GM19193 (cell line): ENCODE measurements around the gene TBC1D3I.
A peak's percentile ranks its signal among the peaks of the same experiment; 100 is the strongest.
"Not testable (repeated sequence)": the region's sequence is repeated elsewhere in the genome, so short reads cannot be mapped to it uniquely, and the experiment has no call there.

Experiments used
- POLR2A ChIP-seq: IDR thresholded peaks from 4 replicates; pipeline ENCODE4 v1.6.1; 2011; ENCODE audit not compliant: insufficient read depth, insufficient read length; ENCODE audit errors: extremely low read depth

TBC1D3I gene

GRCh38 chr17:36264470-36264869 is at the start of gene TBC1D3I:
Gene TBC1D3I (minus strand): TSS chr17:36264570. CDS start chr17:36262985, 1,585 bp downstream.
- TF ChIP-seq POLR2A: not testable (repeated sequence)

GRCh38 chr17:36214918-36215317 is 49.5 kb downstream of the TBC1D3I start:
- no peak for TF ChIP-seq POLR2A

GRCh38 chr17:36213695-36214094 is 50.7 kb downstream of the TBC1D3I start:
- TF ChIP-seq POLR2A: peak; percentile 25

GRCh38 chr17:36212966-36213365 is 51.4 kb downstream of the TBC1D3I start:
- TF ChIP-seq POLR2A: no peak

GRCh38 chr17:36212272-36212605 is 52.1 kb downstream of the TBC1D3I start:
- TF ChIP-seq POLR2A: no peak

- peak; percentile 40 for TF ChIP-seq POLR2A
Measured at GRCh38 chr17:36210439-36211211, 53.7 kb downstream of the TBC1D3I start, which contains the start of gene CCL4L2. Gene CCL4L2 (plus strand): TSS chr17:36211063.

- TF ChIP-seq POLR2A: no peak
Measured at GRCh38 chr17:36209575-36209974, 54.8 kb downstream of the TBC1D3I start.

GRCh38 chr17:36205637-36206485 is 58.5 kb downstream of the TBC1D3I start:
- no peak for TF ChIP-seq POLR2A

GRCh38 chr17:36204724-36205500 is 59.5 kb downstream of the TBC1D3I start:
- no peak for TF ChIP-seq POLR2A
